Measurements from ENCODE around the gene EGFR.

The EGFR gene

GRCh38 chr7:55101359-55101758, 82.5 kb downstream of the EGFR start:
- no peaks in the 10 kb centered on the region for H3K9me2 ChIP-seq (replicated peaks; ENCODE audit: control insufficient read depth, low read length)
- H3K9me3 ChIP-seq (ENCODE audit: control insufficient read depth, insufficient read depth, low read length): no peaks in the 10 kb centered on the region
- no peaks in the 10 kb centered on the region for H3K79me2 ChIP-seq (ENCODE audit: control insufficient read depth, low read length)
- TF ChIP-seq EZH2phosphoT487 (IDR thresholded peaks at IDR 0.05; ENCODE audit: borderline replicate concordance, low read length): no peak
- no peak for TF ChIP-seq CTCF (IDR thresholded peaks at IDR 0.05; ENCODE audit: low read depth, low read length, poor library complexity, severe bottlenecking)
- no peak overlapping the region for H3K4me2 ChIP-seq (ENCODE audit: low read length)
- H3K27me3 ChIP-seq (ENCODE audit: control insufficient read depth, low read length): 0 out of 2 replicates have a peak, but pooled peaks cover 3% of the 10 kb centered on the region
- no peaks in the 10 kb centered on the region for H3K36me3 ChIP-seq (ENCODE audit: control insufficient read depth, low read length)
- no peak overlapping the region for H3K27ac ChIP-seq (ENCODE audit: low read depth, low read length)
- no peak overlapping the region for H3K4me3 ChIP-seq (ENCODE audit: low read length)
- H3K4me1 ChIP-seq (ENCODE audit: control insufficient read depth, low read length): no peaks in the 10 kb centered on the region
- H3F3A ChIP-seq (ENCODE audit: control insufficient read depth, insufficient read depth): no peaks in the 10 kb centered on the region
- H4K20me1 ChIP-seq (ENCODE audit: control insufficient read depth, insufficient read depth, low read depth, low read length): no peaks in the 10 kb centered on the region

GRCh38 chr7:55104123-55104522, 85.3 kb downstream of the EGFR start:
- Histone ChIP-seq H3K9me3 (ENCODE audit: control insufficient read depth, insufficient read depth, low read length) (no peaks in the 10 kb centered on the region), H3K27me3 (ENCODE audit: control insufficient read depth, low read length) (0 out of 2 replicates have a peak, but pooled peaks cover 3% of the 10 kb centered on the region), H3K4me1 (ENCODE audit: control insufficient read depth, low read length) (no peaks in the 10 kb centered on the region), H3K36me3 (ENCODE audit: control insufficient read depth, low read length) (no peaks in the 10 kb centered on the region), H4K20me1 (ENCODE audit: control insufficient read depth, insufficient read depth, low read depth, low read length) (no peaks in the 10 kb centered on the region), H3K4me2 (ENCODE audit: low read length) (no peak overlapping the region), H3K4me3 (ENCODE audit: low read length) (no peak overlapping the region), H3K79me2 (ENCODE audit: control insufficient read depth, low read length) (no peaks in the 10 kb centered on the region), H3K27ac (ENCODE audit: low read depth, low read length) (no peak overlapping the region), H3K9me2 (replicated peaks; ENCODE audit: control insufficient read depth, low read length) (no peaks in the 10 kb centered on the region), H3F3A (ENCODE audit: control insufficient read depth, insufficient read depth) (no peaks in the 10 kb centered on the region)
- TF ChIP-seq EZH2phosphoT487 (IDR thresholded peaks at IDR 0.05; ENCODE audit: borderline replicate concordance, low read length) (no peak), CTCF (IDR thresholded peaks at IDR 0.05; ENCODE audit: low read depth, low read length, poor library complexity, severe bottlenecking) (no peak)

GRCh38 chr7:55104712-55105433, 86.1 kb downstream of the EGFR start:
- H3K9me2 ChIP-seq (replicated peaks; ENCODE audit: control insufficient read depth, low read length): no peaks in the 10 kb centered on the region
- H3K4me3 ChIP-seq (ENCODE audit: low read length): no peak overlapping the region
- H3K79me2 ChIP-seq (ENCODE audit: control insufficient read depth, low read length): no peaks in the 10 kb centered on the region
- no peaks in the 10 kb centered on the region for H3K36me3 ChIP-seq (ENCODE audit: control insufficient read depth, low read length)
- TF ChIP-seq CTCF (IDR thresholded peaks at IDR 0.05; ENCODE audit: low read depth, low read length, poor library complexity, severe bottlenecking) (no peak), EZH2phosphoT487 (IDR thresholded peaks at IDR 0.05; ENCODE audit: borderline replicate concordance, low read length) (no peak)
- 0 out of 2 replicates have a peak, but pooled peaks cover 3% of the 10 kb centered on the region for H3K27me3 ChIP-seq (ENCODE audit: control insufficient read depth, low read length)
- no peak overlapping the region for H3K4me2 ChIP-seq (ENCODE audit: low read length)
- no peaks in the 10 kb centered on the region for H3F3A ChIP-seq (ENCODE audit: control insufficient read depth, insufficient read depth)
- no peaks in the 10 kb centered on the region for H3K4me1 ChIP-seq (ENCODE audit: control insufficient read depth, low read length)
- H3K9me3 ChIP-seq (ENCODE audit: control insufficient read depth, insufficient read depth, low read length): no peaks in the 10 kb centered on the region
- H3K27ac ChIP-seq (ENCODE audit: low read depth, low read length): no peak overlapping the region
- H4K20me1 ChIP-seq (ENCODE audit: control insufficient read depth, insufficient read depth, low read depth, low read length): no peaks in the 10 kb centered on the region
